Stimulated activated CD4-positive, alpha-beta T cell treated with anti-CD3 and anti-CD28 coated beads, Interleukin-2, amount 100 ng/mL, for 4 hours (primary cell): ENCODE measurements around the gene HSD17B10.
A peak's percentile ranks its signal among the peaks of the same experiment; 100 is the strongest.
"Not testable (repeated sequence)": the region's sequence is repeated elsewhere in the genome, so short reads cannot be mapped to it uniquely, and the experiment has no call there.

Experiments
- DNase-seq: peaks from one replicate; pipeline ENCODE4 v3.0.0-alpha.2; 2020; ENCODE audit warnings: low read depth

HSD17B10 gene

DNA sequence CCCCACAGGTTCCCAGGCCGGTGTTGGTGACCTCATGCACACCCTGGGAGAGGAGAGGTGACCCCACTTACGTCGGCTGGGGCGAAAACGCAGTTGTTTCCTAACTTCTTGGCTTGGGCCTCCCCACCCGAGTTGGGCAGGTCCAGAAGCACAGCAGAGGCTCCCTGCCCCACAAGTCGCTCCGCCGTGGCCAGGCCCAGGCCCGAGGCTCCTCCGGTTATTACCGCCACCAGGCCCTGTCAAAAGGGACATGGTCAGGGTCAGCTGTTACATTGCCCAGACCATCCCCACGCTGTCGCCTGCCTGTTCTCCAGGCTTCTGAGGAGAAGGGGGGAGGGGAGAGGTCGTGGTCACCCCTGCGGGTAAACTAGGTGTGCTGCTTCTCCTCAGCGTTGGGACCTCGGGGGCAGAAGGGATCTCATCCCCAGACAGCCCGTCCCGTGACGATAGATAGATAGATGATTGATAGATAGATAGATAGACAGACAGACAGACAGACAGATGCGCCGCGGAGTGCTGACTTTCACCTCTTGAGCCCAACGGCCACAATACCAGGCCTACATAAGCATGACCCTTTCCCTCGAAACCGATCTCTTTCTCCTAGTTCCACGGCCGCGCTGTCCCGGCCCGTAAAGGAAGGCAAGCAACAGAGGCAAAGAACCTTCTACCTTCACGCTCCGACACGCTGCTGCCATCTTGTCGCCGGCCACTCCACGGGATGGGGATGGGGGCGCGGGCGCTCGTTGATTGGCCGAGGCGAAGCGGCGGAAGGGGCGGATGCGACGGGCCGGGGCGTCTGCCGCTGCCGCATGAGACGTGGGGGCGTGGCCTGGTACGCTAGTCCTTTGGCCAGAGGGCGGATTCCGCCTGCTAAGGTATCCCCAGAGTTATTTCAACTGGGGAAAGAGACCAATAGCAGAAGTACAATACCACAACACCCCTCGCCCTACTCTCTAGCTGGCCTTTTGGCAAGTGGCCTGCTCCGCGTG is at the start of gene HSD17B10:
Gene HSD17B10 (minus strand): TSS at position 720 of the 989 bp plus-strand sequence. CDS start 25 bp downstream, at position 695.
- peak; percentile 77 for DNase-seq

GRCh38 chrX:53483416-53483815 is 49.2 kb upstream of the HSD17B10 start:
- DNase-seq, result no peak

DNA sequence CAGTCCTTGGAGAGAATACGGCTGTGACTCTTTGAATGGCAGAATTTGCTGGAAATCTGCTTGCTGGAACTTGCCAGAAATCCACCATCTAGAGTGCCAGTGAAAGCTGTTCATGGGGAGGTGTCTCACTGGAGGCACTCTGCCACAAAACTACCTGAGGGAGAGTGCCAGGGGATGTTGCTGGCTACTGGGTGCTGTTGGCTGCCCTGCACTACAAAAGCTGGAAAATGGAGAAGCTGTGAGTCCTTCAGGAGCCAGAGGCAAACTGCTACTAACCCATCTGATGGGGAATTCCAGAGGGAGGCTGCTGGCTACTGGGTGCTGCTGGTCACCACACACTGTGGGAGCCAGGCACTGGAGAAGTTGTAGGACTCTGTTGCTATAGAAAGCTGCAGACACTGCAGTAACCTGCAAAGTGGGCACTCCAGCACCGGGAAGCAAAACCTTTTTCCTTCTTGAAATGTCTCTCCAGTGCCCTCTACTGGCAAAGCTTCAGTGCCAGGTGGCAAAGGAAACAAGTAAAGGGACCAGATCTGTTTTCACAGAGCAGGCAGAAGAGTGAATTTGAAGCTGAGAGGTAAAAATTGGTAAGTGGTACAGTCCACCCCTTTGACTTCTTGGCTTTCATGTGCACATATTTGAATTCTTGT is 47.8 kb upstream of the HSD17B10 start:
- peak; percentile 26 for DNase-seq

- no peak for DNase-seq
Observed at GRCh38 chrX:53481093-53481492, 46.9 kb upstream of the HSD17B10 start.

DNA sequence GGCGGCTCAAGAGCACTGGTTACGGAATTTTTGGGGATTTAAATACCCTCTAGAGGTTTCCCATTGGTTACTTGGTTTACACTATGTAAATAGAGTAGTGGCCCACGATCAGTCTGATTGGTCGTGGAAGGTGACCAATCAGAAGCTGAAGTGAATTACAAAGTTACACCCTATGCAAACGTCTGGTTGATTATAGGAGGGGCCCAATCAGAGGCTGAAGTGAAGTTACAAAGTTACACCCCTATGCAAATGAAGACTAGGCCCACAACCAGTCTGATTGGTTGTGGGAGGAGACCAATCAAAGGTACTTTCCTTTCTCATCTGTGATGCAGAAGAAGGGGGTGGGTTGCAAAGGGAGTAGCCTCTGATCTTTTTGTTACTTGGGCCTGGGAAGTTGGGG is 45.1 kb upstream of the HSD17B10 start:
- DNase-seq, result no peak

GRCh38 chrX:53476371-53476770 is 42.2 kb upstream of the HSD17B10 start:
- no peak for DNase-seq

DNA sequence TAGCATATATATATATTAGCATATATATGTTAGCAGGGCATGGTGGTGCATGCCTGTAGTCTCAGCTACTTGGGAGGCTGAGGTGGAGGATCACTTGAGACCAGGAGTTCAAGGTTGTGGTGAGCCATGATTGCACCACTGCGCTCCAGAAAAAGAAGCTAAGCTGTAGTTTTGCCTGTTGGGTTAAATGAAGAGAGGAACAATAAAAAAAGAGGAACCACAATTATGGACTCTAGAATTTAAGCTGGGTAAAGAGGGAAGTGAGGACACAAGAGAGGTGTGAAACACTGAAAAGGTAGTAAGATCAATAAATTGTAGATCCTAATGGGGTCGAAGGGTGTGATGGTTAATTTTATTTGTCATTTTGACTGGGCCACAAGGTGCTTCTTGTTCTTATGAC is 40.5 kb upstream of the HSD17B10 start:
- no peak for DNase-seq

DNA sequence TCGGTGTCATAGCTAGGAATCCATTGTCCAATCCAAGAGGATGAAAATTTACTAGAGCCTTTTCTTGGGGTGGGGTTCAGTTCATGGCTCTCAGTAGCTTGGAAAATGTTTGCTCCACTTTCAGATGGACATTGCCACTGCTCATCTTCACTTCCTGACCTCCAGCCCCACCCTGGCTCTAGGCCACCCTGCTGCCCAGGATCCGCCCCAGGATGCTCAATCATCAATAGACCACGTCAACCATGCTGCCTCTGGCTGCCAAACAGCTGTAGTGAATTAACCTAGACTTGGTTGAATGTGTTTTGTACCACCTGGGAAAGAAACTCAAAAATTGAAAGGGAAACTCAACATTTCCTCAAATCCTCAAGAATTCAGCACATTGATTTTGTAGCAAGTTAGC is 37.2 kb upstream of the HSD17B10 start:
- DNase-seq, result no peak

GRCh38 chrX:53468659-53469058 is 34.5 kb upstream of the HSD17B10 start:
- DNase-seq, result not testable (repeated sequence)

- no peak for DNase-seq
Observed at GRCh38 chrX:53458082-53458481, 23.9 kb upstream of the HSD17B10 start.

DNA sequence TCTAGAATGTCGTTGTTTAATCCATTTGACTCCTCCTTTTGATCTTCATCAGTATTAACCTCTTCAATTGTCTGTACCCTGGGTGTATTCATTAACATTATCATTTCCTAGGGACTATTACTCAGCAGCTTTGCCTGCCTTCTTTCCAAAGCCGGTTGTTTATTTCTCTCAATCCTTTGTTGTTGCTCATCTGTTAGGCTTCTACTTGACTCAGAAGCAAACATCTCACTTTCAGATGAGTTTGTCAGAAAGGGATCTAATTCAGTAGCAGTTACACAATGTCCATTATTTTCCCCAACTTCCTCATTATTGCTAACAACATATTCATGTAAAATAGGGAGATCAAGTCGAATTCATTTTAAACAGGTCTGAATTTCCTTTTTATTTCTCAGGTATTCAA is 22.1 kb upstream of the HSD17B10 start:
- no peak for DNase-seq

GRCh38 chrX:53452812-53453211 is 18.6 kb upstream of the HSD17B10 start:
- no peak for DNase-seq

GRCh38 chrX:53449632-53450031 is 15.5 kb upstream of the HSD17B10 start:
- DNase-seq, result no peak

- no peak for DNase-seq
Observed at GRCh38 chrX:53447441-53447840, 13.3 kb upstream of the HSD17B10 start.

DNA sequence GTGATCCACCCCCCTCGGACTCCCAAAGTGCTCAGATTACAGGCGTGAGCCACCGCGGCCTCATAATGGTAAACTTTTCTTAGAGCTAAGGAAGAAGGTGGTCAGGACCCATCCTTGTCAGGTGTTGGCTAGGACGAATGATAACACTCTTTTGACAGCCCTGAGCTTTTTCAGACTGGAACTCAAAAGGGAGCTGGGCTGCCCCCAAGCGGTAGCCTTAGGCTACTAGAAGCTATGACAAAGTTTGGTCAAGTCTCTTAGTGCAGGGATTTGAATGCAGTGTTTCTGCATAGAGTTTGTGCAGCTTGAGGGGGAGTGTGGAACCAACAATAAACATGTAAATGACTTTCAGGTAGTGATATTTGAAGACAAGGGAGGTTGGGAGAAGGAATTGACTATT is 11.8 kb upstream of the HSD17B10 start:
- DNase-seq, result no peak

DNA sequence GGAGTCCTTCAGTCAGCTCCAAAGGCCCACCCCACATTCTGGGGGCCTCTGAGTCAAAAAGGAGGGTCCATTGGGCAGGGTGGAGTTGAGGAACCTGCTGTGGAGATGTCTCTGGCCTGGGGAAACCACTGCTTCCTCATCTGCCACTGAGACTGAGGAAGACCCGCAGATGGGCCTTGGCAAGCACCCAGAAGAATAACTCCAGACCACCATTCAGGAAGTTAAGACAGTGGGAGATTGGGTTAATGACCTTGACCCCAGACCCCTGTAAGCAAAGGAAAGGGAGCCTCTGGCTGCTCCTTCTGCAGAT is 8.1 kb upstream of the HSD17B10 start:
- no peak for DNase-seq

- DNase-seq, result peak; percentile 56
Observed at GRCh38 chrX:53441531-53442321, 7.6 kb upstream of the HSD17B10 start.

- DNase-seq, result no peak
Observed at GRCh38 chrX:53440621-53441517, 6.7 kb upstream of the HSD17B10 start.

- DNase-seq, result no peak
Observed at GRCh38 chrX:53440101-53440500, 5.9 kb upstream of the HSD17B10 start.

- no peak for DNase-seq
Observed at GRCh38 chrX:53438832-53439230, 4.7 kb upstream of the HSD17B10 start.

DNA sequence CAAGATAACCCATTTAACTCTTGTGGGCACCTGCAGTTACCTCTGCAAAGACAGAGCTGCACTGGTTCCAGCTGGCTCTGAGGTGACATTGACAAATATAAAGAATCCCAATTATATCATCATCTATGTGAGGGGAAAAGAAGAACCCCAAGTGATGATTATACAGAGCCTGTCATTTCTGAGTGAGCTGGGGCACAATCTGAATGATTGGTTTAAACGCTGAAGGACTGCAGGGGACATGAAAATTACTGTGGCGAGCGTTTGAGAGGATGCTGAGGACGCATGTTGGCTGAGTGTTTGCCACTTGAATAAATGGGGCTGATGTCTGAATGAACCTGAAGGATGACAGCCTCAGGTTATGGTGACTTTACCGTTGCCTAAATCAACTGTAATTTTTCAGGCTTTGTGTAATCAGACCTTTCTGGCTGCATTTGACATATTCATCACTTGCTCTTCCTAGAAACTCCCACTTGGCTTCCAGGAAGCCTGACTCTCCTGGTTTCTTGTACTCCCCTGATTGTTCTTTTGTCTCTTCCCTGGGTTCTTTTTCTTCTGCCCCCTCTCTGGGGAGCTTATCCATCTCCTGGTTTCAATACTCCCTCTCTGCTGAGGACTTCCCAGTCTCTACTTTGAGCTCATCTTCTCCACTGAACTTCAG is 4.1 kb upstream of the HSD17B10 start:
- DNase-seq, result no peak
